HepG2 (cell line): ENCODE results near the gene POC1A. TPM values are rescaled to one million over a fixed set of nuclear protein-coding genes. Genes with fewer than 3 reads are reported as not detected.

Experiments
- ATAC-seq: fragments of 200-7000 bp; cut with Tn5 transposase; 3 replicates; pipeline ENCODE4 v1.9.1; 2020; ENCODE audit warnings: mild to moderate bottlenecking, moderate library complexity
- BruUV-seq: library from RNA; stranded (reverse); fragments of 400-500 nt; replicated peaks from 2 replicates; lab custom pipeline; 2021; lab: Mats Ljungman, UMichigan
- CTCF ChIA-PET: fragments of 300-600 bp; formaldehyde crosslinking; extraction: SDS; loops from one replicate; lab custom pipeline; 2021; ENCODE audit warnings: low total read pairs, inconsistent platforms, low intra/inter-chr PET ratio; lab: Yijun Ruan, JAX
- POLR2A ChIA-PET: fragments of 350-600 bp; sonication (Branson Sonifier 250); formaldehyde crosslinking; loops from one replicate; lab custom pipeline; 2020; ENCODE audit warnings: antibody characterized with exemption, inconsistent platforms; lab: Yijun Ruan, JAX
- DNase-seq: peaks from one replicate; pipeline ENCODE4 v3.0.0-alpha.2; 2015; ENCODE audit warnings: low spot score
- FAIRE-seq: peaks from 3 replicates; lab custom pipeline; 2011; peaks lifted over from hg19 to GRCh38; lab: Jason Lieb, UNC
- H2AFZ ChIP-seq: one replicate; pipeline ENCODE4 v1.6.1; 2011; ENCODE audit warnings: low read length, inconsistent platforms
- H3K27ac ChIP-seq: fragments of 300-600 bp; 3 replicates; pipeline ENCODE4 v1.8.0; 2011; ENCODE audit warnings: mixed run types, mild to moderate bottlenecking, mixed read lengths, low read length, inconsistent platforms; ENCODE audit not compliant: insufficient read depth; ENCODE audit errors: extremely low read length
- H3K27me3 ChIP-seq, 2 experiments: fragments of 200-600 bp in 1 of 2; 2 replicates in 1 of 2; 3 replicates in 1 of 2; pipeline versions ENCODE4 v1.6.0 to v1.8.0; 2011; ENCODE audit warnings: low read length in 2 of 2, mild to moderate bottlenecking in 2 of 2, moderate library complexity in 2 of 2, inconsistent platforms in 1 of 2; ENCODE audit not compliant: insufficient read depth in 2 of 2, control insufficient read depth in 1 of 2
- H3K36me3 ChIP-seq, 2 experiments: fragments of 200-600 bp in 1 of 2; replicated peaks in 1 of 2; 2 replicates in 1 of 2; 3 replicates in 1 of 2; pipeline versions ENCODE4 v1.5.1 to v1.8.0; 2011; ENCODE audit warnings: low read length in 2 of 2, inconsistent platforms in 1 of 2; ENCODE audit not compliant: insufficient read depth in 2 of 2, control insufficient read depth in 1 of 2
- H3K4me1 ChIP-seq: 2 replicates; pipeline ENCODE4 v1.5.1; 2012; ENCODE audit warnings: low read length, inconsistent platforms; ENCODE audit not compliant: insufficient read depth
- H3K4me2 ChIP-seq: 2 replicates; pipeline ENCODE4 v1.6.0; 2011; ENCODE audit warnings: low read depth, low read length, inconsistent platforms
- H3K4me3 ChIP-seq, 3 experiments: fragments of 200-600 bp in 1 of 3; sonication (generic), shearing (Covaris generic) in 1 of 3; replicated peaks in 1 of 3; 2 replicates each; pipeline ENCODE4 v1.5.1; 2011 to 2016; ENCODE audit warnings: low read length in 3 of 3, inconsistent platforms in 2 of 3, low read depth in 2 of 3, mild to moderate bottlenecking in 2 of 3, control low read depth in 1 of 3, mixed read lengths in 1 of 3; ENCODE audit not compliant: insufficient read depth in 1 of 3
- H3K79me2 ChIP-seq: one replicate; pipeline ENCODE4 v1.6.1; 2011; ENCODE audit warnings: low read length, inconsistent platforms; ENCODE audit not compliant: insufficient read depth
- H3K9ac ChIP-seq: 2 replicates; pipeline ENCODE4 v1.6.0; 2011; ENCODE audit warnings: mild to moderate bottlenecking, low read depth, low read length, inconsistent platforms; ENCODE audit not compliant: insufficient read depth
- H3K9me3 ChIP-seq: 2 replicates; pipeline ENCODE4 v1.5.1; 2012; ENCODE audit warnings: mild to moderate bottlenecking, low read length
- H4K20me1 ChIP-seq: 2 replicates; pipeline ENCODE4 v1.6.0; 2011; ENCODE audit warnings: inconsistent platforms, mild to moderate bottlenecking, low read length, moderate library complexity; ENCODE audit not compliant: insufficient read depth
- AFF4 ChIP-seq: sonication (generic); formaldehyde crosslinking; IDR thresholded peaks from 2 replicates; pipeline ENCODE4 v1.4.0; 2020; ENCODE audit warnings: missing genetic modification reagents
- ARNTL ChIP-seq: sonication (generic); formaldehyde crosslinking; IDR thresholded peaks from 2 replicates; pipeline ENCODE4 v1.4.0; 2020; ENCODE audit warnings: mild to moderate bottlenecking, missing genetic modification reagents
- ATF7 ChIP-seq, 2 experiments: fragments of 450-650 bp in 1 of 2; sonication (generic) in 1 of 2; formaldehyde crosslinking in 1 of 2; IDR thresholded peaks; 2 replicates each; pipeline versions ENCODE4 v1.4.0 to v1.6.1; 2016 to 2020; ENCODE audit warnings: antibody characterized with exemption in 1 of 2, mild to moderate bottlenecking in 1 of 2, missing genetic modification reagents in 1 of 2
- CEBPB ChIP-seq: IDR thresholded peaks from 2 replicates; pipeline ENCODE4 v1.6.1; 2011; ENCODE audit warnings: low read depth, low read length, improper control_type of control experiment, borderline replicate concordance
- DMTF1 ChIP-seq: sonication (generic); formaldehyde crosslinking; IDR thresholded peaks from 2 replicates; pipeline ENCODE4 v1.4.0; 2020; ENCODE audit warnings: mild to moderate bottlenecking, missing genetic modification reagents
- ETV6 ChIP-seq: sonication (generic); formaldehyde crosslinking; conservative IDR thresholded peaks from 2 replicates; pipeline ENCODE4 v1.4.0; 2020; ENCODE audit warnings: missing genetic modification reagents
- FIP1L1 ChIP-seq: fragments of 200-400 bp; formaldehyde crosslinking; IDR thresholded peaks from 2 replicates; pipeline ENCODE4 v1.6.1; 2018; ENCODE audit warnings: low read depth, mild to moderate bottlenecking, low read length, moderate library complexity, borderline replicate concordance; ENCODE audit not compliant: insufficient read depth
- KDM2A ChIP-seq: sonication (generic); formaldehyde crosslinking; IDR thresholded peaks from 2 replicates; pipeline ENCODE4 v1.4.0; 2020; ENCODE audit warnings: low read depth, missing genetic modification reagents, borderline replicate concordance
- PTBP1 ChIP-seq: fragments of 200-400 bp; formaldehyde crosslinking; IDR thresholded peaks from 2 replicates; pipeline ENCODE4 v1.6.1; 2018; ENCODE audit warnings: low read length, low read depth; ENCODE audit not compliant: poor library complexity, severe bottlenecking
- ZBTB3 ChIP-seq: sonication (generic); formaldehyde crosslinking; IDR thresholded peaks from 2 replicates; pipeline ENCODE4 v1.4.0; 2020; ENCODE audit warnings: low read depth, mild to moderate bottlenecking, moderate library complexity, missing genetic modification reagents, borderline replicate concordance
- ZNF687 ChIP-seq: sonication (generic); formaldehyde crosslinking; IDR thresholded peaks from 2 replicates; pipeline ENCODE4 v1.5.1; 2020; ENCODE audit warnings: mild to moderate bottlenecking, missing genetic modification reagents, moderate library complexity
- WGBS: methylation state at CpG from one replicate; pipeline ENCODE4 v1.1.6; 2017; ENCODE audit warnings: low lambda C conversion rate; 5-methylcytosine and 5-hydroxymethylcytosine counted together
- in situ Hi-C: cut with HindIII; loops from 2 replicates; pipeline ENCODE4 v1.10.0; 2017; ENCODE audit warnings: low pct_unique_long_range_greater_than_20kb; ENCODE audit not compliant: extremely low pct_ligation_motif_present
- intact Hi-C: fragments of 100-400 bp; cut with micrococcal nuclease; formaldehyde crosslinking; loops from one replicate; pipeline ENCODE4 v1.10.0; 2022; ENCODE audit not compliant: unreplicated experiment
- polyA plus RNA-seq, 8 experiments: library from polyadenylated mRNA; depleted of rRNA in 3 of 8; stranded (reverse) in 7 of 8; unstranded in 1 of 8; fragments of >200 nt; fragmentation: Illumina TruSeq in 4 of 8; extraction: Trizol in 4 of 8; gene quantifications; 2 replicates each; pipeline versions ENCODE4 v1.2.1 to v1.2.3, GENCODE V29; 2011 to 2016; ENCODE audit warnings: low read depth in 4 of 8, missing spikeins in 1 of 8, mixed read lengths in 1 of 8; ENCODE audit not compliant: insufficient read depth in 1 of 8
- total RNA-seq, 5 experiments: library from RNA; depleted of rRNA; stranded (reverse); fragments of >200 nt; fragmentation: Illumina TruSeq; extraction: Trizol; gene quantifications; 2 replicates each; pipeline ENCODE4 v1.2.3, GENCODE V29; 2016; ENCODE audit warnings: low read depth in 1 of 5

Gene POC1A
- total and polyA plus RNA-seq, 2 of the 13 experiments (the other 11 are each of a cell fraction or from before 2014, with no cell fraction given): 14.6 to 20.0 TPM

GRCh38 chr3:52097851-52098507 lies 56.2 kb downstream of the POC1A start:
- no peaks in the 10 kb centered on the region for H3K9me3 ChIP-seq
- no peaks in the 10 kb centered on the region for H3K79me2 ChIP-seq
- no peak overlapping the region for H3K27ac ChIP-seq
- H3K4me3 ChIP-seq: no peak overlapping the region
- ATAC-seq (no peak), FAIRE-seq (no peak), DNase-seq (no peak)
- no peak overlapping the region for H3K9ac ChIP-seq
- ChIA-PET CTCF (no interaction called here), POLR2A (no interaction called here)
- no peaks in the 10 kb centered on the region for H3K27me3 ChIP-seq
- H2AFZ ChIP-seq: no peak overlapping the region
- intact Hi-C loops (no loop called here), in situ Hi-C loops (no loop called here)
- BruUV-seq: no TSS peak
- H3K36me3 ChIP-seq: peaks cover 0 to 39% of the 10 kb centered on the region in 2 experiments; a peak in 4 of 5 replicates
- H3K4me2 ChIP-seq: no peak overlapping the region
- no peaks in the 10 kb centered on the region for H4K20me1 ChIP-seq
- WGBS: 90% methylated on average over 2 of the region's 2 CpGs
- peaks cover 6% of the 10 kb centered on the region; the same call in 1 of the 2 replicates for H3K4me1 ChIP-seq
- TF ChIP-seq ARNTL (CRISPR knock-in tag): no peak
- TF ChIP-seq ZBTB3 (CRISPR knock-in tag): no peak
- TF ChIP-seq KDM2A (CRISPR knock-in tag): no peak
- TF ChIP-seq ZNF687 (CRISPR knock-in tag): no peak
- TF ChIP-seq PTBP1: no peak
- TF ChIP-seq ATF7 (IDR thresholded peaks at IDR 0.05): no peak
- TF ChIP-seq ATF7 (CRISPR knock-in tag; IDR thresholded peaks at IDR 0.05): no peak
- TF ChIP-seq CEBPB: no peak
- TF ChIP-seq ETV6 (CRISPR knock-in tag): no peak
- no peak for TF ChIP-seq AFF4 (CRISPR knock-in tag)
- no peak for TF ChIP-seq DMTF1 (CRISPR knock-in tag)
- no peak for TF ChIP-seq FIP1L1
